HFF-Myc (cell line): ENCODE results near the gene ARL17B.
"Not testable (repeated sequence)": the region's sequence is repeated elsewhere in the genome, so short reads cannot be mapped to it uniquely, and the experiment has no call there.

Experiments
- DNase-seq: peaks from one replicate; pipeline ENCODE4 v3.0.0-alpha.2; 2011; ENCODE audit warnings: low read depth; ENCODE audit errors: extremely low read depth
- H3K4me3 ChIP-seq: replicated peaks from 2 replicates; pipeline ENCODE4 v1.5.1; 2011; ENCODE audit warnings: low read depth, mild to moderate bottlenecking, control low read depth, low read length
- CTCF ChIP-seq: IDR thresholded peaks from 2 replicates; pipeline ENCODE4 v1.5.1; 2012; ENCODE audit warnings: mild to moderate bottlenecking, low read depth, low read length, control low read depth; ENCODE audit errors: missing control alignments

ARL17B gene

GRCh38 chr17:46341220-46341619 is 20.3 kb downstream of the ARL17B start:
- DNase-seq, H3K4me3 ChIP-seq: not testable (repeated sequence)

GRCh38 chr17:46294831-46295230 is 66.7 kb downstream of the ARL17B start, which contains the start of gene LRRC37A:
Gene LRRC37A (plus strand): TSS chr17:46295131. CDS start chr17:46295134, 3 bp downstream.
- H3K4me3 ChIP-seq, DNase-seq: not testable (repeated sequence)

GRCh38 chr17:46291618-46292017 is 69.9 kb downstream of the ARL17B start:
- DNase-seq, H3K4me3 ChIP-seq: not testable (repeated sequence)

- not testable (repeated sequence) for DNase-seq, H3K4me3 ChIP-seq
These were observed 70.5 kb downstream of the ARL17B start for GRCh38 chr17:46290906-46291546.

GRCh38 chr17:46287587-46287986 is 74.0 kb downstream of the ARL17B start:
- H3K4me3 ChIP-seq, DNase-seq: not testable (repeated sequence)

GRCh38 chr17:46286764-46287221 is 74.8 kb downstream of the ARL17B start:
- H3K4me3 ChIP-seq, result not testable (repeated sequence)
- peak; percentile 53 for TF ChIP-seq CTCF

GRCh38 chr17:46285500-46285899 is 76.1 kb downstream of the ARL17B start:
- DNase-seq, H3K4me3 ChIP-seq: not testable (repeated sequence)

More at GRCh38 chr17:46286764-46287221, 74.8 kb downstream of the ARL17B start:
- DNase-seq, result not testable (repeated sequence)

GRCh38 chr17:46284467-46284866 is 77.1 kb downstream of the ARL17B start:
- not testable (repeated sequence) for DNase-seq, H3K4me3 ChIP-seq

- H3K4me3 ChIP-seq, DNase-seq: not testable (repeated sequence)
These were observed 78.9 kb downstream of the ARL17B start for GRCh38 chr17:46282635-46283034.

- DNase-seq, H3K4me3 ChIP-seq: not testable (repeated sequence)
These were observed 80.2 kb downstream of the ARL17B start for GRCh38 chr17:46281336-46281735.

- not testable (repeated sequence) for H3K4me3 ChIP-seq, DNase-seq
These were observed 84.7 kb downstream of the ARL17B start for GRCh38 chr17:46276728-46277479.

- no peak for DNase-seq
- no peak for TF ChIP-seq CTCF
- no peak overlapping the region for H3K4me3 ChIP-seq
These were observed 87.3 kb downstream of the ARL17B start for GRCh38 chr17:46274238-46274637.
